Amniotic stem cell (primary cell): Measurements from ENCODE around the gene TMEM116.

Experiments
- DNase-seq: peaks from one replicate; lab custom pipeline; 2025; lab: John Stamatoyannopoulos, UW

TMEM116 gene

DNA sequence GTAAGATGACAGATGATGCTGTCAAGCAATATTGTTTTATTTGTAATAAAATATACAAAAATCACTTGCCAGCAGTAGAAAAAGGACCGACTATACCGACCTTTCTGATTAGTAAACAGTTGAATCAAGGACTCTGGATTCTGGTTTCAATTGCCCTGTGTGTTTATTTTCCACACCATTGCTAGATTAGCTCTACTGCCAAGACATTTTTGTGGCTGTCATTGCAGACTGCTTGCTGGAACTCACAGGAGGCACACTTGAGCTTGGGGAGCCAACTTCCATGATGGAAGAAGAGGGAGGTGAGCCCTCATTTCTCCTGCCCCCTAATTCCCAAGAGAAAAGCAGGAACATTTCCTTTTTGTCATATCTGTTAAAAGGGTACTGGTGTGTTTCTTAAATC, 119.7 kb downstream of the TMEM116 start:
- no peak for DNase-seq

DNA sequence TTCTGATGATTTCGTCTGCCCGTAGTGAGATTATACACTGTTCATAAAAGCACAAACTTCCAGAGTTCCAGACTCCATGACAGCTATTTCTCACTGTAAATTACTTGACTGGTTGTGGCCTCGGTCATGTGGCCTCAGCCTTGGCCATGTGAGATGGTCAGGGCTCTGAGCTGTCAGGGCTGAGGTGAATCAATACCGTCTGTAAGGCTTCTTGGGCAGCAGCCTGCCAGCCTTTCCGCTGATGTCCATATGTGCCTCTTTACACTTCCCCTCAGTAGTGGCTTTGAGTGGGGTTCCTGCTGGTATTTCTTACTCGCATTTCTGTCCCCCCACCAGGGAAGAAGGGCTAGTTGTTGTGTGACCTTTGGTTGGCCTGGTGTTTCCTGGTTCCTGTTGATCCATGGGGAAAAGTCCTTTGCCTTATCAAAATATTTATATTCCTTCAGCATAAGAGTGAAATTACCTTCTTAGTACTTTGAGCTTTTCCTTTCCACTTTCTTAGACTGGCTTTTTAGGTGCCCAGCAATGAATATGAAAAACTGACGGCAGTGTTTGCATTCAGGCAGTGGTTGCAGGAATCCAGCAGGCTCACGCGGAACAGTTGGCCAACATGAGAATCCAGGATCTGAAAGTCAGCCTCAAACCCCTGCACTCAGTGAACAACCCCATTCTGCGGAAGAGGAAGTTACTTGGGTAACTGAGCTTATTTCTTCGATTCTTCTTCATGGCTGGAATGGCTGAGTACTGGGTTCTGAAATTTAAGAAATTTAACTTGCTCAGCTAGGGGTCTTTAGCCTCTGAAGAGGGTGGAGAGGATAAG, 124.8 kb downstream of the TMEM116 start:
- DNase-seq = no peak

DNA sequence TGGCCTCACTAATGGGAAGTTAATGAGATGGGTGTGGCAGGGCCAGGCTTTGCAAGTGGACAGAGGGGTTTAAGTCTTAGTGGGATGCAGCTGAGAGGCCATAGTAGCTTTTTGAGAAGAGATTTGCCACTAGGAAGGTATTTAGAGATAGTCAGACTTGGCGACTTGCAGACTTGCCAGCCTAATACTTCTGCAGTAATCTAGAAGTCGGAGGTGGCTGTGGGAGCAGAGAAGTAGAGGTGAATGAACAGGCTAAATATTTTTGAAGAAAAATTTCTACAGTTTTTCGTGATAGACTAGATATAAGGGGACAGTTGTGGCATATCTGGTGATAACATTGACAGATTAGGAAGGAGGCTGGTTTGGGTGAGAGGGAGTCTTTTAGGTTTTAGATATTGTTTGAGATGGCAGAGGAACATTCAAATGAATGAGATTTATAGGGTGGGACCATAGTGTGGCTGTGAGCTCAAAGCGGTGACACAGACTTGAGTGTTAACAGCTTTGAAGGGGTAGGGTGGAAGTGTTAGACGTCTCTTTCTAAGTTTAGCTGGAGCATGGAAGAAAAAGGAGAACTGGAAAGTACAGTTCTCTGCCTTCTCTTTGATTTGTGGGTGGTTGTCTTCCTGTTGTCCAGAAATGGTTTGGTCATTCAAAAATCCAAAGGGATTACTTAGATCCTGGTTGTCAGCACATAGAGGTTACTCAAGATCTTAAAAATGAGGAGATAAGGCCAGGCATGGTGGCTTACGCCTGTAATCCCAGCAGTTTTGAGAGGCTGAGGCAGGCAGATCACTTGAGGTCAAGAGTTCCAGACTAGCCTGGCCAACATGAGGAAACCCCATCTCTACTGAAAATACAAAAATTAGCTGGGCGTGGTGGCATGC, 126.1 kb downstream of the TMEM116 start:
- no peak for DNase-seq

DNA sequence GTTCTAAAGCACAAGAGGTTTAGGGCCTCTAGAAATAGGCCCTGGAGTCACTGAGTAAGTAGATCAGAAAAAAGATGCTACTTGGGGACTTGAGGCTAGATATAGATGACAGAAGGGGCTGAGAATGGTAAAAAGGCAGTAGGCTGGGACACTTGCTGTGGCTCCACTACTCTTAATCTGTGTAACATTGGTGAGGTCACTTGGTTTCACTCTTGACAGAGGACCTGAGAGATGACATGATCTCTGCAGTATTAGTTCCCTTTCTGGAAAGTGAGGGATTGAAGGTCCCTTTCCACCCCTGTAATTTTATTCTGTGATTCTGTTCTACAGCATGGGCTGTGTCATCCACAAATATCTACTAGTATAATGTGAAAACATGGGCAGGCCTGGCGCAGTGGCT, 131.2 kb downstream of the TMEM116 start:
- no peak for DNase-seq
